Mesodermal cell (in vitro differentiated cells): Measurements from ENCODE around the gene ABCF2.

Experiments
- H3K27ac ChIP-seq: 2 replicates; pipeline ENCODE4 v1.7.0; 2013; ENCODE audit warnings: mild to moderate bottlenecking, low read depth, low read length, moderate library complexity; ENCODE audit not compliant: severe bottlenecking
- H3K36me3 ChIP-seq: 2 replicates; pipeline ENCODE4 v1.7.1; 2013; ENCODE audit warnings: mild to moderate bottlenecking, low read length, moderate library complexity; ENCODE audit not compliant: control insufficient read depth, insufficient read depth
- H3K4me1 ChIP-seq: one replicate; pipeline ENCODE4 v1.7.1; 2013; ENCODE audit warnings: mild to moderate bottlenecking, low read length; ENCODE audit not compliant: insufficient read depth, control insufficient read depth, poor library complexity, severe bottlenecking
- H3K4me3 ChIP-seq: 2 replicates; pipeline ENCODE4 v1.7.0; 2013; ENCODE audit warnings: low read length, control low read depth, mild to moderate bottlenecking; ENCODE audit not compliant: insufficient read depth, poor library complexity, severe bottlenecking; ENCODE audit errors: extremely low read depth
- H3K9me3 ChIP-seq: 2 replicates; pipeline ENCODE4 v1.7.1; 2013; ENCODE audit warnings: mild to moderate bottlenecking, low read length, moderate library complexity; ENCODE audit not compliant: control insufficient read depth
- WGBS, 2 experiments: methylation state at CpG; one replicate each; pipeline ENCODE4 v1.1.5; 2013; ENCODE audit warnings: missing lambda C conversion rate in 2 of 2; ENCODE audit not compliant: insufficient coverage in 2 of 2; 5-methylcytosine and 5-hydroxymethylcytosine counted together

ABCF2 gene

GRCh38 chr7:151252561-151252835, 25.5 kb upstream of the ABCF2 start:
- 18 to 27% methylated on average over 3 to 8 of the region's 9 CpGs for WGBS, 2 experiments
- Histone ChIP-seq H3K4me3 (peak overlapping the region; percentile 51), H3K36me3 (no peaks in the 10 kb centered on the region), H3K4me1 (peaks cover 32% of the 10 kb centered on the region), H3K27ac (peak overlapping the region; percentile 84), H3K9me3 (no peaks in the 10 kb centered on the region)

GRCh38 chr7:151251689-151252560, 24.9 kb upstream of the ABCF2 start:
- Histone ChIP-seq H3K36me3 (no peaks in the 10 kb centered on the region), H3K4me1 (peaks cover 38% of the 10 kb centered on the region), H3K9me3 (no peaks in the 10 kb centered on the region), H3K4me3 (peak overlapping the region; percentile 51), H3K27ac (peak overlapping the region; percentile 84)
- WGBS, 2 experiments: 1 to 2% methylated on average over 41 of the region's 79 CpGs

- WGBS, 2 experiments: 4 to 16% methylated on average over 7 to 17 of the region's 19 CpGs
- no peaks in the 10 kb centered on the region for H3K9me3 ChIP-seq
- peak overlapping the region; percentile 23 for H3K27ac ChIP-seq
- peaks cover 42% of the 10 kb centered on the region for H3K4me1 ChIP-seq
- no peaks in the 10 kb centered on the region for H3K36me3 ChIP-seq
- peak overlapping the region; percentile 51 for H3K4me3 ChIP-seq
Measured at GRCh38 chr7:151251328-151251688, 24.3 kb upstream of the ABCF2 start.

- Histone ChIP-seq H3K9me3 (no peaks in the 10 kb centered on the region), H3K4me3 (no peak overlapping the region), H3K27ac (no peak overlapping the region), H3K36me3 (no peaks in the 10 kb centered on the region), H3K4me1 (peaks cover 43% of the 10 kb centered on the region)
- 73 to 82% methylated on average over 4 to 5 of the region's 7 CpGs for WGBS, 2 experiments
Measured at GRCh38 chr7:151250181-151251132, 23.5 kb upstream of the ABCF2 start.

- 20 to 28% methylated on average over 2 to 5 of the region's 5 CpGs for WGBS, 2 experiments
- Histone ChIP-seq H3K4me3 (peak overlapping the region; percentile 56), H3K27ac (peak overlapping the region; percentile 92), H3K36me3 (no peaks in the 10 kb centered on the region), H3K9me3 (no peaks in the 10 kb centered on the region), H3K4me1 (peaks cover 49% of the 10 kb centered on the region)
Measured at GRCh38 chr7:151249732-151250072, 22.7 kb upstream of the ABCF2 start.

GRCh38 chr7:151249034-151249731, 22.2 kb upstream of the ABCF2 start:
- Histone ChIP-seq H3K9me3 (no peaks in the 10 kb centered on the region), H3K4me3 (peak overlapping the region; percentile 56), H3K4me1 (peaks cover 52% of the 10 kb centered on the region), H3K36me3 (no peaks in the 10 kb centered on the region), H3K27ac (peak overlapping the region; percentile 92)
- WGBS, 2 experiments: 0 to 5% methylated on average over 31 to 45 of the region's 45 CpGs

GRCh38 chr7:151248346-151249033, 21.5 kb upstream of the ABCF2 start, which contains the start of gene SMARCD3:
SMARCD3 (minus strand) TSS chr7:151248694; CDS start chr7:151248562, 132 bp downstream.
- peaks cover 52% of the 10 kb centered on the region for H3K4me1 ChIP-seq

GRCh38 chr7:151247611-151248345, 20.8 kb upstream of the ABCF2 start:
- 13 to 14% methylated on average over 19 to 20 of the region's 29 CpGs for WGBS, 2 experiments
- peak overlapping the region; percentile 92 for H3K27ac ChIP-seq
- peaks cover 4% of the 10 kb centered on the region for H3K36me3 ChIP-seq
- H3K4me3 ChIP-seq: peak overlapping the region; percentile 56
- peaks cover 48% of the 10 kb centered on the region for H3K4me1 ChIP-seq
- H3K9me3 ChIP-seq: no peaks in the 10 kb centered on the region

More at GRCh38 chr7:151248346-151249033, 21.5 kb upstream of the ABCF2 start, which contains the start of gene SMARCD3:
- WGBS, 2 experiments: 0 to 1% methylated on average over 46 to 50 of the region's 71 CpGs
- H3K27ac ChIP-seq: peak within 1 kb of the TSS; percentile 92
- peak within 1 kb of the TSS; percentile 56 for H3K4me3 ChIP-seq
- H3K9me3 ChIP-seq: no peaks in the 10 kb centered on the region
- peaks cover under 1% of the 10 kb centered on the region for H3K36me3 ChIP-seq

- Histone ChIP-seq H3K4me3 (peak overlapping the region; percentile 56), H3K27ac (no peak overlapping the region), H3K4me1 (peaks cover 42% of the 10 kb centered on the region), H3K36me3 (peaks cover 4% of the 10 kb centered on the region), H3K9me3 (no peaks in the 10 kb centered on the region)
- 55 to 58% methylated on average over 3 of the region's 4 CpGs for WGBS, 2 experiments
Measured at GRCh38 chr7:151246851-151247580, 20.0 kb upstream of the ABCF2 start.
